Aorta (tissue), 5 donors: ENCODE results near the gene CHID1. TPM values are rescaled to one million over a fixed set of nuclear protein-coding genes. Genes with fewer than 3 reads are reported as not detected.

Experiments
- ATAC-seq: fragments of 200-7000 bp; cut with Tn5 transposase; one replicate; pipeline ENCODE4 v1.9.1; 2022; ENCODE audit warnings: moderate library complexity; ENCODE audit not compliant: low FRiP score
- DNase-seq, 2 donors: peaks; one replicate each; pipeline ENCODE4 v3.0.0-alpha.2; 2020
- H3K27ac ChIP-seq, 2 donors: one replicate each; pipeline ENCODE4 v1.5.1; 2013; ENCODE audit warnings: low read length in 2 of 2, mild to moderate bottlenecking in 2 of 2, moderate library complexity in 2 of 2, control low read depth in 1 of 2, inconsistent platforms in 1 of 2, low read depth in 1 of 2
- H3K27me3 ChIP-seq, 2 donors: one replicate each; pipeline ENCODE4 v1.6.1; 2013; ENCODE audit warnings: control low read depth in 1 of 2, low read length in 1 of 2, mild to moderate bottlenecking in 1 of 2, moderate library complexity in 1 of 2; ENCODE audit not compliant: insufficient read depth in 2 of 2, control insufficient read depth in 1 of 2
- H3K36me3 ChIP-seq, 2 donors: one replicate each; pipeline ENCODE4 v1.6.1; 2013; ENCODE audit warnings: control low read depth in 1 of 2, low read length in 1 of 2, mild to moderate bottlenecking in 1 of 2; ENCODE audit not compliant: insufficient read depth in 2 of 2, control insufficient read depth in 1 of 2
- H3K4me1 ChIP-seq, 2 donors: one replicate each; pipeline ENCODE4 v1.6.1; 2013; ENCODE audit warnings: low read length in 2 of 2, control low read depth in 1 of 2, mild to moderate bottlenecking in 1 of 2, moderate library complexity in 1 of 2; ENCODE audit not compliant: insufficient read depth in 2 of 2, control insufficient read depth in 1 of 2
- H3K4me3 ChIP-seq, 2 donors: one replicate each; pipeline ENCODE4 v1.5.1; 2013; ENCODE audit warnings: low read length in 2 of 2, control low read depth in 1 of 2, mild to moderate bottlenecking in 1 of 2
- H3K9me3 ChIP-seq: one replicate; pipeline ENCODE4 v1.6.1; 2013; ENCODE audit warnings: mild to moderate bottlenecking, low read length; ENCODE audit not compliant: control insufficient read depth
- WGBS, 2 donors: extraction: QIAGEN DNeasy Blood & Tissue Kit; methylation state at CpG; one replicate each; pipeline ENCODE4 v1.1.7; 2013; 5-methylcytosine and 5-hydroxymethylcytosine counted together
- intact Hi-C, 2 donors: fragments of 100-400 bp; cut with DNase I; formaldehyde crosslinking; loops; one replicate each; pipeline versions ENCODE4 v1.14.2 to v1.15.0; 2022
- polyA plus RNA-seq, 2 donors: library from polyadenylated mRNA; stranded (reverse); fragments of 200-250 nt; gene quantifications; one replicate each; pipeline ENCODE4 v1.2.3, GENCODE V29; 2013
- total RNA-seq, 2 donors: library from RNA; stranded (reverse); fragmentation: NEBNext Ultra II Directional; extraction: Animal tissue kit (Norgen Biotek cat#: 25700); gene quantifications; one replicate each; pipeline ENCODE4 v1.2.1, GENCODE V29; 2021
- donor health status: healthy with polysubstance abuse.
- donor health status: Bipolar disorder and iron deficiency.
- donor health status: DM: no; HTN: no; CAD: no.
- donor health status: DM: no; HTN: no; CAD: no.
- donor health status: DM: yes; HTN: yes; CAD: no.

Gene CHID1
- total and polyA plus RNA-seq, 4 donors: 29.6 to 77.4 (median 57.8) TPM

DNA sequence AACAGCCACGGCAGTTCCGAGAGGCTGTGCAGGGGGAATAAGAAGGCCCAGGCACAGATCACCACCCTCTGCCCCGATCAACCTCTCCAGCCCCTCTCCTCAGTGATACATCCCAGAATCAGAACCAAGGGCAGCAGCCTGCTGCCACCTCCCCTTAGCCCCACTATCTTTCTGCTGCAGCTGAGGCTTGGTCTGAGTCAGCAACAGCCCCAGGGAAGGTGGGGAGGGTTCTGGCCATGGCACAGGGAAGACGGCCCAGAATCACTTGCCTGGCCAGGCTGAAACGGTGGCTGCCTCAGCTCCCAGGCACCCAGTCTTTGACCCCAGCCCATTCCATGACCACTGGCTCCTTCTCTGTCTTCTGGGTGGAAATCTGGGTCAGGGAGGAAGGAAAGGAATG is 2.3 kb downstream of the CHID1 start:
- intact Hi-C loops: no loop called here
- H3K4me1 ChIP-seq: peaks cover 0 to 1% of the 10 kb centered on the region in 2 donors

GRCh38 chr11:907668-908067 is 2.9 kb downstream of the CHID1 start:
- 96 to 100% methylated on average over 2 of the region's 2 CpGs for WGBS, 2 donors
- intact Hi-C loops: no loop called here

More for the DNA sequence above, 2.3 kb downstream of the CHID1 start:
- Histone ChIP-seq H3K9me3 (no peaks in the 10 kb centered on the region), H3K27me3 (no peaks in the 10 kb centered on the region), H3K4me3 (no peak overlapping the region), H3K27ac (no peak overlapping the region), H3K36me3 (no peaks in the 10 kb centered on the region)
- ATAC-seq (no peak), DNase-seq (no peak)
- WGBS, 2 donors: 86 to 92% methylated on average over 5 of the region's 5 CpGs

GRCh38 chr11:905952-906351 is 4.7 kb downstream of the CHID1 start:
- Histone ChIP-seq H3K4me3 (no peak overlapping the region), H3K4me1 (no peaks in the 10 kb centered on the region), H3K9me3 (no peaks in the 10 kb centered on the region), H3K27me3 (no peaks in the 10 kb centered on the region), H3K27ac (no peak overlapping the region), H3K36me3 (peaks cover 0 to 3% of the 10 kb centered on the region in 2 donors)
- WGBS, 2 donors: 85 to 86% methylated on average over 7 of the region's 7 CpGs
- DNase-seq (no peak), ATAC-seq (no peak)
- intact Hi-C loops: no loop called here

More at GRCh38 chr11:907668-908067, 2.9 kb downstream of the CHID1 start:
- H3K36me3 ChIP-seq: no peaks in the 10 kb centered on the region
- H3K27ac ChIP-seq: no peak overlapping the region
- H3K4me1 ChIP-seq: peaks cover 0 to 1% of the 10 kb centered on the region in 2 donors
- H3K27me3 ChIP-seq: no peaks in the 10 kb centered on the region
- no peak overlapping the region for H3K4me3 ChIP-seq
- no peaks in the 10 kb centered on the region for H3K9me3 ChIP-seq
- no peak for ATAC-seq
- no peak for DNase-seq

DNA sequence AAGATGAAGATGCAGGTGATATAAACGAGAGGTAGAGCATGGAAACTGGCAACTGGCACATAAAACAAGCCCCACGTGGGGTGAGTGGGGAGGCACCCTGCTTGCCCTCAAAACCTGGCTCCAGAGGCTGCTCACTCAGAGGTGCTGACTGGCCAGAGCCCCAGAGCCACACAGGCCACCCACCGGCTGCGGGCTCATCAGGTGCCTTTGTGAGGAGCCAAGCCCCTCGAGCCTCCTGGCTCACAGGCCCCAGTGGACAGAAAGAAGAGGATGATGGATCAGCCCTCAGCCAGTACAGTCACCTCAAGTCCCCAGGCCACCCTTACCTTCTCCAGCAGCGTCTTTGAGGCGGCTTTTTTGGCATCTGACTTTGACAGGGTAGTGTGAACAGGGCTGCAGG is 6.2 kb downstream of the CHID1 start:
- WGBS, 2 donors: 94 to 97% methylated on average over 7 of the region's 7 CpGs
- no peak for ATAC-seq
- Histone ChIP-seq H3K36me3 (peaks cover 0 to 5% of the 10 kb centered on the region in 2 donors), H3K27me3 (no peaks in the 10 kb centered on the region), H3K4me3 (no peak overlapping the region), H3K4me1 (no peaks in the 10 kb centered on the region), H3K27ac (no peak overlapping the region), H3K9me3 (no peaks in the 10 kb centered on the region)
- intact Hi-C loops: no loop called here
- no peak for DNase-seq

GRCh38 chr11:901452-902061 is 9.1 kb downstream of the CHID1 start:
- WGBS, 2 donors: 91% methylated on average over 19 of the region's 19 CpGs
- intact Hi-C loops: no loop called here

DNA sequence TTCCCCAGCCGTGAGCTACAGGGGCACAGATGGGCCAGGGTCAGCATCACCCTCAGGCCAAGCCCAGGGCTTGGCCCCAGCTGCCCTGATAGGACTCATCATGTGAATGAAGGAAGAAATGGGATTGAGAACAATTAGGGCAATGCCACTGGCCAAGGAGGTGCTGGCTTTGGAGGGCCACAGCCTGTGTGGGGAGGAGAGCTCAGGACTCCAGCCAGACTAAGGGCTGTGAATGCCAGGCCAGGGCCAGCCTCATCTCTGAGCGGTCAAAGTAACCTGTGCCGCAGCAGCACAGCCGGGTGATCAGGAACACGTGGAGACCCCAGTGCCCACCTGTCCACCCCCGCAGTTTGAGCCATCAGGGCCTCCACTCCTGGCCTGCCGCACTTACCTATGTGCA is 10.1 kb downstream of the CHID1 start:
- Histone ChIP-seq H3K9me3 (no peaks in the 10 kb centered on the region), H3K36me3 (peaks cover 0 to 5% of the 10 kb centered on the region in 2 donors), H3K27ac (no peak overlapping the region), H3K4me1 (no peaks in the 10 kb centered on the region), H3K4me3 (no peak overlapping the region), H3K27me3 (no peaks in the 10 kb centered on the region)
- DNase-seq (no peak), ATAC-seq (no peak)
- intact Hi-C loops: no loop called here
- WGBS, 2 donors: 85 to 93% methylated on average over 3 to 7 of the region's 7 CpGs

More at GRCh38 chr11:901452-902061, 9.1 kb downstream of the CHID1 start:
- H3K4me1 ChIP-seq: no peaks in the 10 kb centered on the region
- DNase-seq (no peak), ATAC-seq (no peak)
- no peaks in the 10 kb centered on the region for H3K9me3 ChIP-seq
- no peak overlapping the region for H3K4me3 ChIP-seq
- no peak overlapping the region for H3K27ac ChIP-seq
- no peaks in the 10 kb centered on the region for H3K27me3 ChIP-seq
- H3K36me3 ChIP-seq: peaks cover 0 to 5% of the 10 kb centered on the region in 2 donors

- no peak for ATAC-seq
- WGBS, 2 donors: 91% methylated on average over 8 to 11 of the region's 11 CpGs
- no peak for DNase-seq
- Histone ChIP-seq H3K27ac (no peak overlapping the region), H3K4me3 (no peak overlapping the region), H3K36me3 (peaks cover 0 to 5% of the 10 kb centered on the region in 2 donors), H3K27me3 (no peaks in the 10 kb centered on the region), H3K9me3 (no peaks in the 10 kb centered on the region), H3K4me1 (no peaks in the 10 kb centered on the region)
- intact Hi-C loops: no loop called here
These were observed 10.9 kb downstream of the CHID1 start for GRCh38 chr11:899724-900123.

- Histone ChIP-seq H3K4me3 (no peak overlapping the region), H3K27me3 (no peaks in the 10 kb centered on the region), H3K36me3 (peaks cover 0 to 5% of the 10 kb centered on the region in 2 donors), H3K27ac (no peak overlapping the region), H3K9me3 (no peaks in the 10 kb centered on the region), H3K4me1 (no peaks in the 10 kb centered on the region)
- no peak for DNase-seq
- 79 to 82% methylated on average over 16 to 22 of the region's 22 CpGs for WGBS, 2 donors
- peak; percentile 16 for ATAC-seq
- intact Hi-C loops: no loop called here
These were observed 11.9 kb downstream of the CHID1 start for GRCh38 chr11:898540-899190.

DNA sequence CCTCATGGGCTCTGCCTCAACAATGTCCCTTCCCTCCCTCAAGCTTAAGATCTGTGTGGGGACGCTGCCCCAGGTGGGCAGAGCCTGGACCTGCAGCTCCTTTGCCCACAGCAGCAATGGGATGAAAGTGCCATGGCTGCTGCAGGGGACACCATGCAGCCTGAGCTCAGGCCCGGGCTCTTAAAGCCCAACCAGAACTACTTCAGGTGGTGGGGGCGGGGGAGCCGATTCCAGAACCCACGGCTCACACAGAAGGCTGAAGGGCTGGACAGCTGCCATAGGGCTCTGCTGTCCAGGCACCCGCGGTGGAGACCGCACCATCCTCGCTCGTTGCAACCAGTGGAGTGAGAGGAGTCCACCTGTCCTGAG is 12.5 kb downstream of the CHID1 start:
- DNase-seq (no peak), ATAC-seq (no peak)
- H3K27me3 ChIP-seq: no peaks in the 10 kb centered on the region
- H3K4me3 ChIP-seq: no peak overlapping the region
- intact Hi-C loops: no loop called here
- H3K4me1 ChIP-seq: no peaks in the 10 kb centered on the region
- no peaks in the 10 kb centered on the region for H3K9me3 ChIP-seq
- H3K36me3 ChIP-seq: peaks cover 0 to 5% of the 10 kb centered on the region in 2 donors
- 58 to 64% methylated on average over 10 of the region's 10 CpGs for WGBS, 2 donors
- no peak overlapping the region for H3K27ac ChIP-seq
